ENCODE measurements around the gene ZCCHC7.
"Not testable (repeated sequence)": the region's sequence is repeated elsewhere in the genome, so short reads cannot be mapped to it uniquely, and the experiment has no call there.

Gene ZCCHC7

DNA sequence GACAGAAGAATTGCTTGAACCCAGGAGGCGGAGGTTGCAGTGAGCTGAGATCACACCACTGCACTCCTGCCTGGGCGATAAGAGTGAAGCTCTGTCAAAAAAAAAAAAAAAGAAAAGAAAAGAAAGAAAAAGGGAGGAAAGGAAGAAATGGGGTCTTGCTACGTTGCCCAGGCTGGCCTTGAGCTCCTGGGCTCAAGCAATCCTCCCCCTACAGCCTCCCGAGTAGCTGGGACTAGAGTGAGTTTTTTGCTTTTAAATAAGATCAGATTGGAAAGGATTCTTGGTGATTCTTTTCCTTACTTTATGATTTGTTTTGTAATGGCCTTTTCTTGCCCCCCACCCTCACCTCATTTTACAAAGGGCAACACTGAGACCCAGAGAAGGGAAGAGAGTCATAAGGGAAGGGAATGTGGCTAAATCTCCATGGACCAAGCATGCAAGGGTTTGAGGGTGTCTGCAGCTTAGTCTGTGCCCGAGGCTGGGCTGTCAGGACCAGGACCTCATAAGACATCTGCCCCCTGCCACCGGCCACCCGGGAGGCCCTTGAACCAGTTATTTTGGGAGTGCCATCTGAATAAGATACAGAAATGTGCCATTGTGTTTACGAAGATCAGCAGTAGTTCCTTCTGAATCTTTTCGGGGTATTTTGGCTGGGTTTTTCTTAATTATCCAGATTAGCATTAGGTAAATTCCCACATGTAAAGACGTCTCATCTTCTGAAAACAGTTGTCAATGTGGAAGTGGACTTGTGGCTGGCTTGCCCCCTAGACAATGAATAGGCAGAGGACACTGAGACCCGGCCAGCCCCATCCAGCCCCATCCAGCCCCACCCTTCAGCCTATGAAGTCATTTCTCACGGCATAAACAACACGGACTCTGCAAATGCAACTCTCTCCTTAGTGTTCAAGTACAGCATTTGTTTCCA, 257.6 kb downstream of the ZCCHC7 start:
- peak; percentile 47 for DNase-seq (ENCODE audit: low spot score)

DNA sequence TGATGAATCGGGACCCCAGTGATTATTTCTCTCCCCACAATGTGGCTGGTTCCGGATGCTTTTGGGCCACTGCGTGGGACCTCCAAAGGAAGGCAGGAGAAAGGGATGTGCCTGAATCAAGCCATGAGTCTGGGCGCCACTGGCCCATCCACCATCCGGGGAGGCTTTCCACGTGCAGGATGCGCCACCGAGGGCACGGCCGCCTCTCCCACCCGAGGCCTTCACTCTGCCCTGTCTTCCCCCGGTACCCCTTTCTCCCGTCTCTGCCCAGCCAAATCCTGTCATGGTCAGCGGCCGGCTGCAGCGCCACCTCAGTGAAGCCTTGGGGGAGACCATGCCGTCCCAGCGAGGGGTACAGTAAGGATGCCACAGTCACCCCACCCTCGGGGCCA, 258.2 kb downstream of the ZCCHC7 start:
- no peak for DNase-seq (ENCODE audit: low spot score)

DNA sequence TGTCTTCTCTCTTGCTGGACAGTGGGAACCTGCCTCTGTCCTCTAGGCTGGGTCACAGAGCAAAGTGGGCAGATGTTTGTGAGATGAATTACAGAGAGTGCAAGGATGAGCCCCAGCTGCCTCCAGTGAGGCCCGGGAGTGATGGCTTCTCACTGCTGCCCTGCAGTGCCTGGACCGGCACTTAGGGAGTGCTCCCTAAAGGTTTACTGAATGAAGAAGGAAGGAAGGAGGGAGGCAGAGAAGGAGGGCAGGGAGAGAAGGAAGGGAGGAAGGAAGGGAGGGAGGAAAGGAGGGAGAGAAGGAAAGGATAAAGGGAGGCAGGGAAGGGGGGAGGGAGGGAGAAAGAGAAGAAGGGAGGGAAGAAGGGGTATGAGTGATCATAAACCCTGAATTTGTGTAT, 259.5 kb downstream of the ZCCHC7 start:
- no peak for DNase-seq (ENCODE audit: low spot score)

DNA sequence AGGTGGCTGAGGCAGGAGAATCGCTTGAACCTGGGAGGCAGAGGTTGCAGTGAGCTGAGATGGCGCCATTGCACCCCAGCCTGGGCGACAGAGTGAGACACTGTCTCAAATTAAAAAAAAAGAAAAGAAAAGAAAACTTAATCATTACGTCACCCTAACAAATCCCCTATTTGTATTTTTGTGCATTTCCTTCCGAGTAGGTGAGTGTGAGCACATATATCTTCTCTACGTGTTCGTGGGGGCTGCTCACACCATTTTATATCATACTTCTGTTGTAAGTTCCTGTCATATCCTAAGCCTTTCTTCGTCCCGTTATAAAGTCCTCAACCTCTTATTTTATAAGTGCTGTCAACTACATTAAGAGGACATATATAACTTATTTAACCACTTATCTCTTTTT, 260.2 kb downstream of the ZCCHC7 start:
- peak; percentile 60 for DNase-seq (ENCODE audit: low spot score)

DNA sequence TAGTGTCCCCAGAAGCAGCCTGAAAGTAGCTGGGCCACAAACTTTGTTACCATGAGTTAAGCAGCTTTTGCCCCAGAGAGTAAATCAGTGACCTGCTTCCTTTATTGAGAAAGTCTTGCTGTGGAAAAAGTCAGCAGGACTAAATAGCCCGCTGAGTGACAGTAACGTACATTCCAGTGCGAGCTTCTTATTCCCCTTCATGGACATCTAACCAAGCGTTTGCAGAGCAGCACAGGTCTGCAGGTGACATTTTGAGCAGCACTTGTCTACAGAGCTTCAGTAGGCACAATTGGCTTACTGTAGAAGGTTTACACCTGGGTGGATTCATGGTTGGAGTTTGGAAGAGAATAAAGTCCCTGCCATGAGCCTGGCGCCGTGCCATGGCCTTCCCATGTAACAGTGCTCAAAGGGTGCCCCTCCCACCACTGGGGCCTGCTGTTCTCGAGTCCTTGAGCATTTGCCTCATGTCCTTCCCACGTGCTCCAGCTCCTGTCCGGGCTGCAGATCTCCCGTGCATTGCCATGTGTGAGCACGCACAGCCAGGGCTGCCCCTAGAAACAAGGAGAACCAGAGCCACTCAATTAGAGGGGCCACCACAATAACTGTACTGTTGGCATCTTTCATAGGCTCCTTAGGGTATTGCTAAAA, 260.8 kb downstream of the ZCCHC7 start:
- DNase-seq (ENCODE audit: low spot score), result peak; percentile 62

DNA sequence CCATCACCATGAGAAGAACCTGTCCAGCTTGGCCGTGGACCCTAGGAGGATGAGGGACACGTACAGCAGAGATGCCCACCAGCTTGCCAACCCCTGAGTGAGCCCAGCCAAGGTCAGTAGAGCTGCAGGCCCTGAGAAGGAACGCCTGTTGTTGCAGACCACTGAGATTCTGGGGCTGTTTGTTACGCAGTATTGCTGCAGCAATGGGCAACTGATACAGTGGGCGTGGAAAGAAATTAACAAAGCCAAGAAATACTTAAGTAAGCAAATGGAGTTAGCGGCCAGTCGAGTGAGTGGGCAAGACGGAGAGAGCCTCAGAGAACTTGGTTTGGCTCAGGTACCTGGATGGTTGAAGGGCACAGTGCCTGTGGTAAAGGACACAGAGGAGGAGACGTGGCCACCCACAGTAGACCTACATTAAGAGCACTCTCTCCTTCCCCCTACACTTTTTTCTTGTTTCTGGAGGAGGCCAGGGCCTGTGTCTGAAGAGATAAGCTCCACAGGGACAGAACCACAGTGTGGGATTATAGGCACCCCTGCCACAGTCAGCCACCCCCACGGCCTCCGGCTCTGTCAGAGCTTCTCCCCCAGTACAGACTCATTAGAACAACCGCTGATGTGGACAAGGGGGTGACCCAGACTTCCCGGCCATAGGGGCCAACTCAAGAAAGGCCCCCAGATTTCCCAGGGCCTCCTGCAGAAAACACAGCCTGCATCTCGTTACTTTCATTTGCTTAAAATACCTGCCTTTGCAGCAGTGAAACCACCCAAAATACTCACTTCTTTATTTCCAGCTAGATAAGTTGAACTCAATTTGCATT, 262.0 kb downstream of the ZCCHC7 start:
- peak; percentile 66 for DNase-seq (ENCODE audit: low spot score)

DNA sequence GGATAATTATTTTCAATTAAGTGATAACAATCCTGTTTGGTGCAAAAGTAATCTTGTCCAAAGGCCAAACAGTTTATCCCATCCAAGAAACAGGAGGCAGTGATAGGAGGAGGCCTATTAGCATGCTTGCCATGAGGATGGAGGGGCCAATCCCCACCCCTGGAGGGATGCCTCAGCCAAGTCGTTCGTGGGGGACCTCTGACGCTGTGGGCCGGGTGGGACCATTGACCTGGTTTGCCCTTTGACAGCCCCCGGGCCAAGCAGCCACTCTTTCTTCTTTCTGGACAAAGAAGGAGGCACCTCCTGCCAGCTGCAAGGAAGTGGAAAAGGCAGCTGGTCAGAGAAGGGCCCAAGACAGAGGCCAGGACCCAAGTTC, 262.6 kb downstream of the ZCCHC7 start:
- no peak for DNase-seq (ENCODE audit: low spot score)

DNA sequence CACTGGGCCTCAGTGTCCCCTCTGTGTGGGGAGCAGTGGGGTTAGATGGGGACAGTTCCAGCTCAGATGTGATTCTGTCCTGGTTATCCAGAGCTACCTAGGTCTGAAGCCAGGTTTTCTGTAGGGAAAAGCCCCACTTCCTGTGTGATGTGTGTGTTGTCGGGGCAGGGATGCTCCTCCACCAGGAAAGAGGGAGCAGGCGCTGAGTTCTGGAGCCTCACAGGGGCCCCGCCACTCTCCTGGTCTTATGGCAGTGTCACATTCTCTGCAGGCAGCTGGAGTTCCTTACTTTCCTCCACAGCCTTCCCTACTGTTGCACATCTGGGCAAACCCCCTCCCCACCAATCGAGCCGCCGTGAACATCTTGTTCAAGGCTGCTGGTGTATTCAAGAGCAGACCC, 263.0 kb downstream of the ZCCHC7 start:
- DNase-seq (ENCODE audit: low spot score), result no peak

DNA sequence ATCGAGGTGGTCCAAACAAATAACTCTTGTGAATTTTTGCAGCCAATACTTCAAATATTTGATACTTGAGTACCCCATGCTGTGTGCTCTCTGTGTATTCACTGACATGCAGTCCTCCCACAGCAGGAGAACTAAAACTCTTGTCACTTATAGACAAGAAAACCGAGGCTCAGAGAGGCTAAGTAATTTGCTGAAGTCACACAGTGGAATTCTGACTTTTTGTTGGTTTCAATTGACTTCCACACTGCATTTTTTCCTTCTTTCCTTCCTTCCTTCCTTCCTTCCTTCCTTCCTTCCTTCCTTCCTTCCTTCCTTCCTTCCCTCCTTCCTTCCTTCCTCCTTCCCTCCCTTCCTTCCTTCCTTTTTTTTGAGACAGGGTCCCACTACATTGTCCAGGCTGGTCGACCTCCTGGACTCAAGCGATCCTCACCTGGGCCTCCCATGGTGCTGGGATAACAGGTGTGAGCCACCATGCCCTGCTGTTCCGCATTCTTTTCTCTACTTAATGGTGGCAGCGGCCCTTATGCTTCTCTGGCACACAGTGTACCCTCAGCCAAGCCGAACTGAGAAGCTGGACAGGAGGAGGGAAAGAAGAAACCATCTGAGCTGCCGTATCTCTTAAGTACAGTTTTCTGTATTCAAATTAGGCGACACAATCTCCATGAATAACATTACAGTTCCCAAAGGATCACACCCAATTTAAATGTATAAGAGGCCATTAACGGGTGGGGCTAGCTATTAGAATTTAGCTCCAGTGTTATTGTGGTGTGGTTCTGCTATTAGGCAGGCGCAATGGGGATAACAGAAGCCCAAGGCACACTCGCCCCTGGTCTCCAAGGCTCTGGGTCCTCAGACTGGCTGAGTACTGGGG, 263.7 kb downstream of the ZCCHC7 start:
- DNase-seq (ENCODE audit: low spot score), result no peak

DNA sequence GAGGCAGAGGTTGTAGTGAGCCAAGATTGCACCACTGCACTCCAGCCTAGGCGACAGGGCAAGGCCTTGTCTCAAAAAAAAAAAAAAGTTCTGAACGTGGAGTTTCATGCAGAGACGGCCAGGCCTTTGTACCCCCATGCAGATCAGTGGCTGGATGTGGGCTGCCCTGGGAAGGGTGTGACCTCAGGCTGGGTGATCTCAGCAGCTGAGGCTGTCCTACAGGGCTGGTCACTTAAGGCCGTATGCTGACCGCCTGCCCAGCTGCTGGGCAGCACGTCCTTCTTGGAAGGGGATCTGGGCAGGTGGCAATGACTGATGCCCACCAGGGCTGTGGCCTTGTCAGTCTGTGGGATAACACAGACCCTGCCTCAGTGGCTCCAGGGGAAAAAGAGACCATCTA, 264.9 kb downstream of the ZCCHC7 start:
- no peak for DNase-seq (ENCODE audit: low spot score)

DNA sequence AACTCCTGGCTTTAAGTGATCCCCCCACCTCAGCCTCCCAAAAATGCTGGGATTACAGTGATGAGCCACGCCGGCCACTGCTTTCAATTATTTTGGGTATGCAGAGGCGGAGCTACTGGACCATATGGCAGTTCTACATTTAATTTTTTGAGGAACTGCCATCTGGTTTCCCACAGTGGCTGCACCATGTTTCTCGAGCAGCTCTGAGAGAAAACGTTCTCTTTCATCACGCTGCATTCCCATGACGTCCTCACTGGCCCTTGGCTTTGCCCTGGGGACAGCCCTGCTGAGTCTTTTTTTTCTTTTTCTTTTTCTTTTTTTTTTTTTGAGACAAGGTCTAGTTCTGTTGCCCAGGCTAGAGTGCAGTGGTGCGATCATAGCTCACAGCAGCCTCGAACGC, 266.6 kb downstream of the ZCCHC7 start:
- peak; percentile 87 for DNase-seq (ENCODE audit: low spot score)

DNA sequence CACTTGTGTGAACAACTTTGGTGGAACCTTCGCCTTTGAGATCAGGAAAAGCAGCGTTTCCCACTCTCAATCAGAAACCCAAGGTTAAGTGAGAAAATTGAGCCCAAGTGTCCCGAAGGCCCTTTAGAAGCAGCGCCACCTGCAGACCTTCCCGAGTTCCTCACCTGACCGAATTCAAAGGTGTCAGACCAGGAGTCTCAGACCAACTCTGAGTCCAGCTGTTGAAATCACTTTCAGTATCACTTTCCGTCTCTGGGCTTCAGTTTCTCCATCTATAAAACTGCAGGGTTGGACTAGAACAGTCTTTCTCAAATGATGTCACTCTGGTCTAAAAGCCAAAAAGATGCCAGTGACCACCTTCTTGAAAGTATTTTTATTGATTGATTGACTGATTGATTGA, 270.4 kb downstream of the ZCCHC7 start:
- peak; percentile 93 for DNase-seq (ENCODE audit: low spot score)

DNA sequence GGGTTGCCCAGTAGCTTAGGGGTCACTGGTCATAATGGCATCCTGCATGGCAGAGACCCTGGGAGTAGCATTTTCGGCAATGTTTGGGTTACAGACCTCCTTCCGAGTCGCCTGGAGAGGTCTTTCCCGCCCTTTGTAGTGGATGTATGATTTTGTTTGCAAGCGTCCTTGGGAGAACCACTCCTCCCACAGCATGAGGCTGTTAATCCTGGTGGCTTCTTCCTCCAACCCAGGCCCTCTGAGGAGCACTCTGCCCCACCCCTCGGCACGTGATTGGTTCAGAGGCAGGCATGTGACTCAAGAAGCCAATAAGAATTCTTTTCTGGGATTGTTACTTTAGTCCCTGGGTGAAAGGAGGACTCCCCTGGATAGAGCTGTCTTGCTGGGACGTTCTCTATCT, 271.9 kb downstream of the ZCCHC7 start:
- no peak for DNase-seq (ENCODE audit: low spot score)

DNA sequence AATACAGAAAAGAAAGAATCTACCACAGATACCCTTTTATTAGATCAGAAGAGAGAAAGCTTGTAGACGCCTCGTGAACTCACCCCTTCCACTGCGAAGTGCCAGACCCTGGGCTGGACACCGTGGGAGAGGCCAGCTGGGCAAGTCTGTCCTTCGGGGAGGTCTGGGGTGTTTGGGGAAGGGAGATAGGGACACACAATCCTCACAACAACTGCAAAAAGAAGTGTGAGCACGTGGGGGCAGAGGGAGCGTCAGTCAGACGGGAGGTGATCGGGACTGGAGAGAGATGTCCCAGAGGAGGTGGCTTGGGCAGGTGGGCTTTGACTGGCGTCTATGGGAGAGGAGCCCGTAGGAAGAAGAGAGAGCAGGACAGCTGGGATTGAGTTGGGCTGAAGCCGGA, 274.9 kb downstream of the ZCCHC7 start:
- DNase-seq (ENCODE audit: low spot score), result no peak

DNA sequence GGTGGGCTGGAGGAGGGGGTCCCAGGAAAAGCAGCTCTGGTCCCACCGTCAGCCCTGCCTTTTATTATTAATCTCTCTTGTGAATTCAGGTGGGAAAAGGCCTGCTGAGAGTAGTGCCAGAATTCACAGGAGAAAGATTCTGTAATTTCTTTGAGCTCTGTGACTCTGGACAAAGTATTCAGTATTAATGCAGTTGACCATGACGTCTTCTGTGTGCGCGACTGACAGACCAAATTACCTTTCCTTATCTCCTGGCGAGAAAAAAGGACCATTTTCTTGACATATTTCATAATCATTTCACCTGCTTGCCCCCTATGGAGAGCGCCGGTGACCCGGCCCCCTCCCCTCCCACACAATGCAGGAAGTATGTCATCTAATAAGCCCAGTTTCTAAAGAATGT, 275.3 kb downstream of the ZCCHC7 start:
- DNase-seq (ENCODE audit: low spot score), result no peak

DNA sequence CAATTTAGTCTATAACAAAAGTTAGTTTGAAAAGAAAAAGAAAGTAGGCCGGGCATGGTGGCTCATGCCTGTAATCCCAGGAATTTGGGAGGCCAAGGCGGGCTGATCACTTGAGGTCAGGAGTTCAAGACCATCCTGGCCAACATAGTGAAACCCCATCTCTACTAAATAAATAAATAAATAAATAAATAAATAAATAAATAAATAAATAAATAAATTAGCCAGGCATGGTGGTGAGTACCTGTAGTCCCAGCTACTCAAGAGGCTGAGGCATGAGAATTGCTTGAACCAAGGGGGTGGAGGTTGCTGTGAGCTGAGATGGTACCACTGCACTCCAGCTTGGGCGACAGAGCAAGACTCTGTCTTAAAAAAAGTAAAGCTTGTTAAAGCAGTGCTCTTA, 277.6 kb downstream of the ZCCHC7 start:
- DNase-seq (ENCODE audit: low spot score), result not testable (repeated sequence)

DNA sequence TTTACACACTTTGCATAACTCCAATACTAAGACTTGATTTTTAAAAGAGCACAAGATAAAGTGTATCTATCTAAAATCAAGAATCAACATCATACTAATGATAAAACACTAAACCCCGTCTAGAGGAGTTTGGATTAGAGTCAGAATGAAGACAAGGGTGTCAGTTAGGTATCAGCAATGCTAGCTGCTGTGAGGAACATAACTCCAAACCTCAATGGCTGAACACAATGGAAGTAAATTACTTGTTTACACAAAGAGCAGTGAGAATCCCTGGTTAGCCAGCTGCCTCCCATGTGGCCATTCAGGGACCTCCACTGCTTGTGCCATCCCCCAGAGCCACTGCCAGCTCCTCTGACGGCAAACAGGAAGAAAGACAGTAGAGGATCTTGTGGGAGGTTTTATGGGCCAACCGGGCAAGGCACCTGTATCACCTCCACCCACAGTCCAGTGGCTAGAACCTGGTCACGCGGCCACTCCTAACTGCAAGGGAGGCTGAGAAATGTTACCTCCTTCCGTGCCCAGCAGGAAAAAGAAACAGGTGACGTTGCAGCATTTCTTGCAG, 278.2 kb downstream of the ZCCHC7 start:
- peak; percentile 53 for DNase-seq (ENCODE audit: low spot score)

DNA sequence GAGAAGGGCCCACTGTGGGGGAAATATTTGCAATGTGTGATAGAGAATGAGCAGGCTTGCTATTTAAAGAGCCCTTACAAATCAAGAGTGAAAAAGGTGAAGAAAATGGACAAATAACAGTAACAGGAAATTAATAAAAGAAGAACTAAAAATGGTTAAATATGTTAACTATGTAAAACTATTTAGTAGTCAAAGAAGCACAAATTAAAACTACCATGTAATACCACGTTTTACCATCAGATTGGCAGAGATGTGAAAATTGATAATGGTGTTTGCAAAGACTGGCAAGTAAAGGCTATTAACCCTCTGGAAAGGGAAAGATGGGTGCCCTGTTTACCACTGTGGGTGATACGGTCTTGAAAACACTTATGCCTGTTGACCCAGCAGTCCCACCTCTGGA, 279.0 kb downstream of the ZCCHC7 start:
- peak; percentile 52 for DNase-seq (ENCODE audit: low spot score)

DNA sequence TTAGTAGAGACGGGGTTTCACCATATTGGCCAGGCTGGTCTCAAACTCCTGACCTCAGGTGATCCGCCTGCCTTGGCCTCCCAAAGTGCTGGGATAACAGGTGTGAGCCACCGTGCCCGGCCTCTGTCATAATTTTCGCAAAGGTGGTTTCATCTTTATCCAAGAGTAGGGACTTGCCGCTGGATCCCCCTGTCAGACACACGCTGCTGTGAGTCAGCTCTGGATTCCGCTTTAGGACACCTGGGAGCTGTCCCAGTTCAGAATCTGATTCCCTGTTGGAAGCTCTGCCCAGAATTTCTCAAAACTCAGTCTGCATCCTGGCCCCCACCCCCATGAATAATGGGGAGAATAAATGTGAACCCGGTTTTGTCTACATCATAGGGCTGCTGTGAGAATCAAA, 284.2 kb downstream of the ZCCHC7 start:
- no peak for DNase-seq (ENCODE audit: low spot score)

DNA sequence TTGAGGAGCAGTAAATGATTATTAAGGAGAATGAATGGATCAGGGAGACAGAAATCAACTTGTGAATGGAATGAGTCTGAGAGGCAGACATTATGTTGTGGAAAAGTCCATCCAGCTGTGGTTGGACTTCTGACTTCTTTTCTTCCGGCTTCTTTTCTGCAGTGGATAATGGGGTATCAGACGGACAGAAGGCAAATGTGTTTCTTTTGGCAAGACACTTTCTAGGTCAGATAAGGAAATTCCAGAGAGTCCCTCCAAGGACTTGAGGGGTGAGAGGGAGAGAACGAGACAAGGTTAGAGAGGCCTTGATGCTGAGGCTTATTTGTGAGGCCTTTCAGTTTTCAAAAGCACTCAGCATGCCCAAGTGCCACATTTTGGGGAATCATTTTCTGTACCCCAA, 285.0 kb downstream of the ZCCHC7 start:
- DNase-seq (ENCODE audit: low spot score), result no peak

DNA sequence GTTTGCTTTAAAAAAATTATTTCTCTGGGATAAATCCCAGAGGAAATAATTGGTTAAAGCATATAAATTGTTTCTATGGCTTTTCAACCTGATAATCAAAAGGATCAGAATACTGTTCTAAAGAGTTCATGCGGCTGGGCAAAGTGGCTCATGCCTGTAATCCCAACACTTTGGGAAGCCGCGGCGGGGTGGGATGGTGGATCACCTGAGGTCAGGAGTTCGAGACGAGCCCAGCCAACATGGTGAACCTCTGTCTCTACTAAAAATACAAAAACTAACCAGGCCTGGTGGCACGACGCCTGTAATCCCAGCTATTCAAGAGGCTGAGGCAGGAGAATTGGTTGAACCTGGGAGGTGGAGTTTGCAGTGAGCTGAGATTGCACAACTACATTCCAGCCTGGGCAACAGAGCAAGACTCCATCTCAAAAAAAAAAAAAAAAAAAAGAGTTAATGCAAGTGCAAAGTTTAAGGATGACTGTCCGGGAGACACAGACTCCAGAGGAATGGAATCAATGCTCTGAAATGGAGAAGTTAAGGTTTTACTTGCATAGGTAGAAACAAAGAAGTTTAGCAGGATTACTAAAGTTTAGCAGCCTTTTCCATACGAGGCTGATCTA, 285.5 kb downstream of the ZCCHC7 start:
- no peak for DNase-seq (ENCODE audit: low spot score)
